Parathyroid adenoma (tissue), 2 donors: ENCODE results near the gene COL2A1.

Source experiments
- H2AFZ ChIP-seq: fragments of 300-600 bp; sonication (generic); one replicate; pipeline ENCODE4 v1.7.0; 2017; ENCODE audit warnings: antibody characterized with exemption, mild to moderate bottlenecking
- H3K27ac ChIP-seq: fragments of 300-600 bp; sonication (generic); one replicate; pipeline ENCODE4 v1.7.0; 2017
- H3K27me3 ChIP-seq: fragments of 300-600 bp; sonication (generic); one replicate; pipeline ENCODE4 v1.7.0; 2017; ENCODE audit warnings: low read length; ENCODE audit not compliant: control insufficient read depth, insufficient read depth
- H3K36me3 ChIP-seq: fragments of 300-600 bp; sonication (generic); one replicate; pipeline ENCODE4 v1.7.0; 2017; ENCODE audit warnings: low read length; ENCODE audit not compliant: control insufficient read depth, insufficient read depth
- H3K4me1 ChIP-seq: fragments of 300-600 bp; sonication (generic); one replicate; pipeline ENCODE4 v1.7.0; 2017; ENCODE audit warnings: control low read depth
- H3K4me2 ChIP-seq: fragments of 300-600 bp; sonication (generic); one replicate; pipeline ENCODE4 v1.7.0; 2017; ENCODE audit warnings: low read length
- H3K4me3 ChIP-seq: fragments of 300-600 bp; sonication (generic); one replicate; pipeline ENCODE4 v1.7.0; 2017; ENCODE audit warnings: low read depth, low read length
- H3K79me2 ChIP-seq: fragments of 300-600 bp; sonication (generic); one replicate; pipeline ENCODE4 v1.7.0; 2017; ENCODE audit warnings: control low read depth
- H3K9ac ChIP-seq: fragments of 300-600 bp; sonication (generic); one replicate; pipeline ENCODE4 v1.7.0; 2017; ENCODE audit warnings: mild to moderate bottlenecking
- H3K9me3 ChIP-seq: fragments of 300-600 bp; sonication (generic); one replicate; pipeline ENCODE4 v1.7.0; 2017; ENCODE audit warnings: low read length; ENCODE audit not compliant: control insufficient read depth
- CTCF ChIP-seq: fragments of 300-600 bp; sonication (generic); IDR thresholded peaks from one replicate; pipeline ENCODE4 v1.7.0; 2017; ENCODE audit warnings: antibody characterized with exemption, mild to moderate bottlenecking
- donor health status: primary hyperparathyroidism.

COL2A1 gene

DNA sequence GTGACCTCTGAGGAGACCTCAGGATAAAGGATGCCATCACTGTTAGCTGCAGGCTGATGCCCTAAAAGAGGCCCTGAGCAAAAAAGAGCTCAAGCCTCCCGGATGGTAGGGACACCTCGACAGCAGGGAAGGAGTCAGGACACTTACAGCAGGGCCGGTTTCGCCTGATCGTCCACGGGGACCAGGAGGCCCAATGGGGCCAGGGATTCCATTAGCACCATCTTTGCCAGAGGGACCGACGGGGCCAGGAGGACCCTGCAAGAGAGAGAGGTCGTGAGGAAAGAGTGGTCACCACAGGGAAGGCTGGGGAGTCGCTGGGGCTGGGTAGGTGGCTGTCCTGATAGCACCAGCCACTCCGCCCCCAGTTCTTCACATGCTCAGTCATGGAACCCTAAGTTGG is 28.5 kb downstream of the COL2A1 start:
- no peak overlapping the region for H2AFZ ChIP-seq
- H3K79me2 ChIP-seq = no peaks in the 10 kb centered on the region
- H3K4me2 ChIP-seq = no peak overlapping the region
- H3K9me3 ChIP-seq = no peaks in the 10 kb centered on the region
- no peaks in the 10 kb centered on the region for H3K27me3 ChIP-seq
- no peak overlapping the region for H3K9ac ChIP-seq
- no peak overlapping the region for H3K27ac ChIP-seq
- H3K4me3 ChIP-seq = no peak overlapping the region
- H3K4me1 ChIP-seq = no peaks in the 10 kb centered on the region
- H3K36me3 ChIP-seq = no peaks in the 10 kb centered on the region
- no peak for TF ChIP-seq CTCF

- no peak overlapping the region for H3K27ac ChIP-seq
- H3K9ac ChIP-seq = no peak overlapping the region
- H3K4me1 ChIP-seq = no peaks in the 10 kb centered on the region
- no peaks in the 10 kb centered on the region for H3K9me3 ChIP-seq
- H2AFZ ChIP-seq = no peak overlapping the region
- H3K4me2 ChIP-seq = no peak overlapping the region
- no peak for TF ChIP-seq CTCF
- H3K27me3 ChIP-seq = no peaks in the 10 kb centered on the region
- no peaks in the 10 kb centered on the region for H3K79me2 ChIP-seq
- H3K4me3 ChIP-seq = no peak overlapping the region
- H3K36me3 ChIP-seq = no peaks in the 10 kb centered on the region
Measured at GRCh38 chr12:47975036-47975620, 29.1 kb downstream of the COL2A1 start.

- H3K4me1 ChIP-seq = no peaks in the 10 kb centered on the region
- no peak overlapping the region for H3K4me3 ChIP-seq
- H2AFZ ChIP-seq = no peak overlapping the region
- no peak for TF ChIP-seq CTCF
- H3K79me2 ChIP-seq = no peaks in the 10 kb centered on the region
- no peaks in the 10 kb centered on the region for H3K9me3 ChIP-seq
- no peaks in the 10 kb centered on the region for H3K27me3 ChIP-seq
- H3K4me2 ChIP-seq = no peak overlapping the region
- no peaks in the 10 kb centered on the region for H3K36me3 ChIP-seq
- H3K9ac ChIP-seq = no peak overlapping the region
- no peak overlapping the region for H3K27ac ChIP-seq
Measured at GRCh38 chr12:47973870-47974269, 30.4 kb downstream of the COL2A1 start.

GRCh38 chr12:47972895-47973294 is 31.4 kb downstream of the COL2A1 start:
- H3K4me2 ChIP-seq = no peak overlapping the region
- H3K36me3 ChIP-seq = no peaks in the 10 kb centered on the region
- no peaks in the 10 kb centered on the region for H3K79me2 ChIP-seq
- H3K4me1 ChIP-seq = no peaks in the 10 kb centered on the region
- no peak overlapping the region for H3K27ac ChIP-seq
- H2AFZ ChIP-seq = no peak overlapping the region
- no peak overlapping the region for H3K4me3 ChIP-seq
- TF ChIP-seq CTCF = no peak
- no peak overlapping the region for H3K9ac ChIP-seq
- no peaks in the 10 kb centered on the region for H3K27me3 ChIP-seq
- H3K9me3 ChIP-seq = no peaks in the 10 kb centered on the region

DNA sequence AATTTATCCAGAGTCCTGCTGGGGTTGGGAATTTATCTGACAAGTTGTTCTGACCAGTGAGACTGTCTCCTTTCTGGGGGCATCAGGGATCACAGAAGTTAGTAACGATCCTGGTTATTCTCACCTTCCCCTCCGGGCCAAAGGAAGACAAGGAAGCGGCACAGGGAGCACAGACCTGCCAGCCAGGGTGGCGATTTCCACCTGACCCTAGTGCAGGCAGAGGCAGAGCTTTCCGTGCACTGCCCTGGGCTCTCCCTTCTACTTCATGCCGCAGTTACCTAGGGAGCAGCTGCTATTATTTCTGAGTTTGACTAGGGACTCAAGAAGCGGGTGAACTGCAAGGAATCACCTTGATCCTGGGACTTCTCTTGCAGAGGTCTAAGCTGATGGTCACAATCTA is 33.4 kb downstream of the COL2A1 start:
- no peak overlapping the region for H3K4me2 ChIP-seq
- H3K27ac ChIP-seq = no peak overlapping the region
- H3K9me3 ChIP-seq = no peaks in the 10 kb centered on the region
- H3K79me2 ChIP-seq = no peaks in the 10 kb centered on the region
- no peaks in the 10 kb centered on the region for H3K27me3 ChIP-seq
- no peak overlapping the region for H3K9ac ChIP-seq
- no peak for TF ChIP-seq CTCF
- H3K4me3 ChIP-seq = no peak overlapping the region
- no peaks in the 10 kb centered on the region for H3K4me1 ChIP-seq
- H2AFZ ChIP-seq = no peak overlapping the region
- H3K36me3 ChIP-seq = no peaks in the 10 kb centered on the region
